NCI-H146 treated with DMSO at 0.1 percent for 48 hours (cell line): ENCODE measurements around the gene TMEM30B.
A peak's percentile ranks its signal among the peaks of the same experiment; 100 is the strongest.
"Not testable (repeated sequence)": the region's sequence is repeated elsewhere in the genome, so short reads cannot be mapped to it uniquely, and the experiment has no call there.

Experiments used
- DNase-seq: peaks from one replicate; lab custom pipeline; 2025; ENCODE audit not compliant: unreplicated experiment; lab: John Stamatoyannopoulos, UW

Gene TMEM30B, protein sequence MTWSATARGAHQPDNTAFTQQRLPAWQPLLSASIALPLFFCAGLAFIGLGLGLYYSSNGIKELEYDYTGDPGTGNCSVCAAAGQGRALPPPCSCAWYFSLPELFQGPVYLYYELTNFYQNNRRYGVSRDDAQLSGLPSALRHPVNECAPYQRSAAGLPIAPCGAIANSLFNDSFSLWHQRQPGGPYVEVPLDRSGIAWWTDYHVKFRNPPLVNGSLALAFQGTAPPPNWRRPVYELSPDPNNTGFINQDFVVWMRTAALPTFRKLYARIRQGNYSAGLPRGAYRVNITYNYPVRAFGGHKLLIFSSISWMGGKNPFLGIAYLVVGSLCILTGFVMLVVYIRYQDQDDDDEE

DNA sequence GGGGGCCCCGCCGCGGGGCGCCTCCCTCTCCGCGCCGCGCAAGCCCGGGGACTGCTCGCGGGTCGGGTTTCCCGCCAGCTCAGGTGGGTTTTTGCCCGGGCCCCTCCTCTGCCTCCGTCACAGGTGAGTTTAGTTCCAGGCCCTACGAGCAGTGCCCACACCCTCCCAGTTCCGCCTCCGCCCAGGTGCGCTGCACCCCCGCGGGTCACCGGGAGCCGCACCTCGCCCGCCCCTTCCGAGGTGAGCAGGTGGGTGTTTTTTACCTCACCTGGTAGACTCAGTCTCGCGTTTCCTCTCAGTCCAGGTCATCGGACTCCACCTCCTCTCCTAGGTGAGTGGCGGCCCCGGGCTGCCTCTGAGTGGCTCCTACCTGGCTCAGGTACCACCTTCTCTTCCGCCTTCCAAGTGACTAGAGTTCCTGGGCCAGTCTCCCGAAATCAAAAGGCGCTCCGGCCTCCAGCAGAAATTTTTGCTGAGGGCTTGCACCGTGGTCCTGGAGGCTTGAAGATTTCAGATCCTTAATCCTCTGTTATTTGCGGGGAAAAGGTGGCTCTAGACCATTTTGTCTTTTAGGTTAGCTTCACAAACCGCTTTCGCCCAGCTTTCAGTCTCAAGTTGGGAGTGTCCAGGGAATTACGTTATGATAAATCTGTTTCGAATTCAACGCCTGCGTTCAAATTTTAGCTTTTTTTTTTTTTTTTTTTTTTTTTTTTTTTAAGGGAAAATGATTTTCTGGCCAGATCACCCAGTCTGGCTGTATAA, at the start of gene TMEM30B:
Gene TMEM30B (minus strand): TSS at position 153 of the 762 bp plus-strand sequence. CDS start 191 bp downstream, outside the sequence.
- DNase-seq: peak; percentile 82

DNA sequence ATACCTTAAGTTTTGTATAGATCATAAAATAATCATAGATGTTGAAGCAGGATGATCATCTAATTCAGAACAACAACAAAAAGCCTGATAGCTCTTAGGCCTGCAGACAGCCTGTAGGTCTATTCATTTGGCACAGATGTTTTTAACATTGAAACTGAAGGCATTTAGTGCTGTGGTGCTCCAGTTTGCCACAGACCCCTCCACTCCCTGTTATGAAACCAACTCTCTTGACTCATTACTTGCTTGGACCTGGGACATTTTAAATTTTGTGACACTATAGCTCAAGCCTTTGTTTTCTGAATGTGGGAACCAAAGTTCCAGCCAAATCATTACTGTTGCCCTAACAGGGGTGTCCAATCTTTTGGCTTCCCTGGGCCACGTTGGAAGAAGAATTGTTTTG, 49.4 kb upstream of the TMEM30B start:
- DNase-seq: no peak

DNA sequence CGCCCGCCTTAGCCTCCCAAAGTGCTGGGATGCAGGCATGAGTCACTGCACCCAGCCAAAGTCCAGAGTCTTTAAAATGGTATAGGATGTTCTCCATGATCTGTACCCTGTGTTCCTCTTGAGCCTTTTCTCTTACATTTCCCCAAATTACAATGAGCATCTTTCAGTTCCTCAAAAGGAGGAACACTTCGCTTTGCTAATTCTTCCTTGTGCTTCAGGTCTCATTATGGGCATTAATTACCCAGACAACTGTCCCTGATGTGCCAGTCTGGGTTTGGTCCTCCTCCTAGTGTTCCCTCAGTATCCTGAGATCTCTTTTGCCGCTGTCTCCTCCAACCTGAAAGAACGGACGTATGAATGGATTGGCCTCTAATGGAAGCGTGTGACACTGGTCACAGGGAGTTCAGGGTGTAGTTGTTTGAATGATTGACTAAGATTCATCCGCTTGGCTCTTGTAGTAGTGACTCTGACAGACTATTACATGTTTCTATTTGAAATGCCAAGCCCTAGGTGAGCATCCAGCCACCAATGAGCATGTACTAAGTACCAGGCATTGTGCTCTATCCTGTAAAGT, 48.4 kb upstream of the TMEM30B start:
- DNase-seq: no peak

DNA sequence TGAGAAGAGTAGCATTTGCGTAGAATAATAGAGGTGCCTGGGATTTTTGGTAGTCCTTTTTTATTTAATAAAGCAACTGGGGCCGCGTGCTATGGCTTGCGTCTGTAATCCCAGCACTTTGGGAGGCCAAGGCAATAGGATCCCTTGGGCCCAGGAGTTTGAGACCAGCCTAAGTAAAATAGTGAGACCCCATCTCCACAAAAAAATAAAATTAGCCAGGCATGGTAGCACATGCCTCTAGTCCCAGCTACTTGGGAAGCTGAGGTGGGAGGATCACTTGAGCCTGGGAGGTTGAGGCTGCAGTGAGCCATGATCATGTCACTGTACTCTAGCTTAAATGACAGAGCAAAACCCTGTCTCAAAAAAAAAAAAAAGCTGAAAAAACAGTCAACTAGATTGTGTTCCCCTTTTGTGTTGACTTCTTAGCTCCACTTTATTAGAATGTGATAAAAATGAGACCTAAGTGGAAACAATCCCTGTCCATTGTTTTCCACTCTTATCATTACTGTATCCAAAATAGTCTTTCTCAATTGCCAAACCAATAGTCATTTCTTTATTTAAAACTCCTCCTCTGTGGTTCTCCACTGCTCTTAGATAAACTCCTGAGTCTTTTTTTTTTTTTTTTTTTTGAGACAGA, 47.6 kb upstream of the TMEM30B start:
- no peak for DNase-seq

DNA sequence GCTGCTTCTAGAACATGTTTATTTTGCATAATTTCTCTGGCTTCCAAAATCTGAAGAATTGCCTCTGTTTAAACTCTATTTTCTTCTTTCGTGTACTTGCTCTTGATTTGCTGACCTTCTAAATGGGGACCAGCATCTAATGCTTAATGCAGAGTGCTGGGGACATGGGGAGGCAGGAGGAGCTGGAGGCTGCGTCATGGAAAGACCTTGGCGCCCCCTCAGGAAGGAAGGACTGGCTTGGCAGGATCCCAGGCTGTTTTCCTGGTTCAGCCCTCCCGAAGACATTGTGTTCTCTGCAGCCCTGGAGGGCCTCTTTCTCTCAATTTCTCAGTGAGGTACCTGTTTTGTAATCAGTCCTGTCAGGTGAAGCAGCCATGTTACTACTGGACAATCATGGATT, 45.7 kb upstream of the TMEM30B start:
- DNase-seq: no peak

DNA sequence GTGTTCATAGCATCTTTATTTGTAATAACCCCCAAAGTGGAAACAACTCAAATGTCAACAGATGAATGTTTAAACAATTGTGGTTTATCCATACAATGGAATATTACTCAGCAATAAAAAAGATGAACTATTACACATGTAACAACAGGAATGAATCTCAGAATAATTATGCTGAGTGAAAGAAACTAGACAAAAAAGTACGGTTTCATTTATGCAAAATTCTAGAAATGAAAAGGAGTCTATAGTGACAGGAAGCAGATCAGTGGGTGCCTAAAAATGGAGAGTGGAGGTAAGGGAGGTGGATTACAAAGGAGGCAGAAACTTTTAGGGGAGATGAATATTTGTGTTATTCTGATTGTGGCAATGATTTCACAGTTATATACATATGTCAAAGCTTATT, 45.0 kb upstream of the TMEM30B start:
- no peak for DNase-seq

DNA sequence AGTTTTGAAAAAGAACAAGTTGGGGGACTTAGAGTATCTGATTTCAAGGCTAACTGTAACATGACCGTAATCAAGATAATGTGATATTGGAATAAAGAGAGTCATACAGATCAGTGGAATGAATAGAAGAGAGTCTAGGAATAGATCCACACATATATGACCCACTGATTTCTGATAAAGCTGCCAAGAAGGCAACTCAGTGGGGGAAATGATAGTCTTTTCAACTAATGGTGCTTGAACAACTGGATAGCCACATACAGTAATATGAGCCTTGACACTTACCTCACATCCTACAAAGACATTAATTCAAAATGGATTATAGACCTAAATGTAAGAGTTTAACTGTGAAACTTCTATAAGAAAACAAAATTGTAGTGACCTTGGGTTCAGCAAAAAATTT, 44.0 kb upstream of the TMEM30B start:
- DNase-seq: no peak

DNA sequence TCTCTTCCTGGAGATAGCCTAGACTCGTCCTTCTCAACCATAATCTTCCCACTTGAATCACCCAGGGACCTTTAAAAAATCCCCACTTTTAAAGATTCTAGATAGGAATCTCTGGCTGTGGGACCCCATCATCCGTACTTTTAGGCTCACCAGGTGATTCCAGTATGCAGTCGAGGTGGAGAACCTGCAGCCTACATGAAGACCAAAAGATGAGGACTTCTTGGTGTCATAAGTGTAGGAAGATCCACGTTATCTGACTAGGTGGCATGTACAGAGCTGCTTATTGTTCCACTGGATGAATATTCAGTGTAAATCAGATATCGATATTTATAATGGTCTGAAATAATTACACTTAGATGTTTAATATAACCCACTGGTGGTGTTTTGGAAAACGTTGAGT, 42.8 kb upstream of the TMEM30B start:
- no peak for DNase-seq

DNA sequence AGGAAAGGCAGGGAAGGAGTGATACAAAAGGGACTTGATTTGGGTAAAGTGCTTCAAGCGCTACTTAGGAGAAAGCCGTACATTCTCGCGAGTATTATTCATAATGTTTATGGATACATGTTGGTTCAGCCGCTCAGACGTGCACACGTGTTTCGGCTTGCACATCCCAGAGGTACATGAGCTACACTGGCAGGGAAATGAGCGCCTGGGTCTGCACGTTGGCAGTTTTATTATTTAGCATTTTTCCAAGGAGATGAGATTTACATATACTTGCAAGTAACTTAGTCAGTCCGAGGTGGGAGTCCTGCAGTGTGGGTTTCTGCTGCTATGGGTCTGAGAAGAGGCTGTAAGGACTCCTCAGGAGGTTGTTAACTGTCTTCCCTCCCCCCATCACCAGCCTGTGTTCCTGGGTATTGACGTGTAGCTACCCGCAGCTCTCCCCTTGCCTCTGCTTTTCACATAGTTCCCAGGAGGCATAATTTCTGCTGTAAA, 41.7 kb upstream of the TMEM30B start:
- DNase-seq: no peak

DNA sequence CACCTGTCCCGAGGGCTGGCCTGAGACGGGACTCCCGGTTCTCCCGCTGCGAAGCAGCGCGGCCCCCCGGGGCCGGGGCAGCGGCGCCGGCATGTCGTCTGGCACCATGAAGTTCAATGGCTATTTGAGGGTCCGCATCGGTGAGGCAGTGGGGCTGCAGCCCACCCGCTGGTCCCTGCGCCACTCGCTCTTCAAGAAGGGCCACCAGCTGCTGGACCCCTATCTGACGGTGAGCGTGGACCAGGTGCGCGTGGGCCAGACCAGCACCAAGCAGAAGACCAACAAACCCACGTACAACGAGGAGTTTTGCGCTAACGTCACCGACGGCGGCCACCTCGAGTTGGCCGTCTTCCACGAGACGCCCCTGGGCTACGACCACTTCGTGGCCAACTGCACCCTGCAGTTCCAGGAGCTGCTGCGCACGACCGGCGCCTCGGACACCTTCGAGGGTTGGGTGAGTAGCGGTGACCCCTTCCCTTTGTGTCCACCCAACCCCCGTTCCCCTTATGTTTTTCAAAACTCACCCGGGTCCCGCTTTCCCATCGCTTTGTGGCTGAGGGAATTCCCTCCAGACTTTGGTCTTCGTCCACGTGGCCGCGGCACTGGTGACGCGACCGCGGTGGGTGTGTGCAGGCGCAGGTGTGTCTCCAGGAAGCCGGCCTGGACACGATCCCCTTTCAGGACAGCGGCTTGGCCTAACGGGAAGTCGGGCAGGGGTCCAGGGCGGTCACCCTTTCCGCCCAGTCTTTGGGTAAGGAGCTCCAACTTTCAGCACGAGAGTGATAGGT, 41.1 kb upstream of the TMEM30B start:
- peak; percentile 2 for DNase-seq

DNA sequence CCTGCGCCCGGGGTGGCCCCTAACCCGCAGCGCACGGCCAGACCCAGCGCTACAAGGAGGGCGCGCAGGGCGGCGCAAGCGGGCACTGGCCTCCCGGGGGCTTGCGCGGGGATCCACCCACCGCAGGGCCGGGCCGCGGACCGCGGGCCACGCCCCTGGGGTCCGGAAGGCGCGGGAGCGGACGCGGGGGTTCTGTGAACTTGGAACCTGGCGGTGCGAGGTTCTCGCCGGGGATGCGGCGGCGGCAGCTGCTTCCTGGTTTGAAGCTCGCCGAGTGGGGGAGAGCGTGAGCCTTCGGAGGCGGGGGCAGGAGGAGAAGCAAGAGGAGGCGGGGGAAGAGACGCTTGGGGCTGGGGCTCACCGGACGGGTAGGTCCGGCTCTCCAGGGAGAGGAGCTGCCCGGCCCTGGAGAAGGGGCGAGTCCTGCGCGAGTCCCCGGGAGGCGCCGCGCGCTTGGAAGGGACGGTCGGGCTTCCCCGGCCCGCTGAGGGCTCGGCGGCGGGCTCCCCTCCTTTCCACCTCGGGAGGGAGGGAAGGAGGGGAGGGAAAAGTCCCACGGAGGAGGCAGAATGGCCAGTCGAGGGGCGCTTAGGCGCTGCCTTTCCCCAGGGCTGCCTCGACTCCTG, 40.4 kb upstream of the TMEM30B start, which contains the start of gene PRKCH:
Gene PRKCH (plus strand): TSS at position 195 of the 626 bp plus-strand sequence. CDS start 523 bp downstream, outside the sequence.
- peak; percentile 25 for DNase-seq

DNA sequence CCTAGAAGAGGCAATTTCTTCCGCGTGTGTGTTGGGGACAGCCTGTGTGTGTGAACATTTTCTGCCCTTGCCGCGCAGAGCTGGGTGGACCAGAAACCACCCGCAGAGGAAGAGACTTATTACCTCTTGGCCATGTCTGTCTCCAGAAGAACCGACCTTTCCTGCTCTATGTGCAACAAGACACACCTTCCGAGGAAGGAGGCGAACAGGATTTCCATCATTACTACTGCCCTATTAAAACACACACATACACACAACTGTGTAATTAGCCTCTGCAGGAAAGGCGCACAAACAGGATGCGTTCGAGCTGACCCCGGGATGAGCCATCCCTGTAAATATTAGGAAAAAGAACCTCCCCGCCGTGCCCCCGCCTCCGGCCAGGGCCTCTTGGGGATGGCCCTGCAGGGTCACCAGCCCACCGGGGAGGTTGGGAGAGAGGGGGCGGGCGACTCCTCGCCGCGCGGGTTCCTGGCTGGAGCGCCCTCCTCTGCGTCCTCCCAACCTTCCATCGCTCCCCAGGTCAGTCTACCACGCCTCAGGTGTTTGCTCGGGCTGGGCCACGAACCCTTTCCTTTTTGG, 39.8 kb upstream of the TMEM30B start:
- DNase-seq: peak; percentile 5

DNA sequence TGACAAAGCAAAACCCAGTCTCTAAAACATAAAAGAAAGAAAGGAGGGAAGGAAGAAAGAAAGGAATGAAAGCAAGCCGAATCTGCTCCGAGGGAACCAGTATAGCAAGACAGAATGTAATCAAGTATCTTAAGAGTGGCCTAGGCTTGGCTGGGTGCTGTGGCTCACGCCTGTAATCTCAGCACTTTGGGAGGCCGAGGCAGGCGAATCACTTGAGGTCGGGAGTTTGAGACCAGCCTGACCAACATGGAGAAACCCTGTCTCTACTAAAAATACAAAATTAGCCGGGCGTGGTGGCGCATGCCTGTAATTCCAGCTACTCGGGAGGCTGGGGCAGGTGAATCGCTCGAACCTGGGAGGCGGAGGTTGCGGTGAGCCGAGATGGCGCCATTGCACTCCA, 39.0 kb upstream of the TMEM30B start:
- DNase-seq: not testable (repeated sequence)

DNA sequence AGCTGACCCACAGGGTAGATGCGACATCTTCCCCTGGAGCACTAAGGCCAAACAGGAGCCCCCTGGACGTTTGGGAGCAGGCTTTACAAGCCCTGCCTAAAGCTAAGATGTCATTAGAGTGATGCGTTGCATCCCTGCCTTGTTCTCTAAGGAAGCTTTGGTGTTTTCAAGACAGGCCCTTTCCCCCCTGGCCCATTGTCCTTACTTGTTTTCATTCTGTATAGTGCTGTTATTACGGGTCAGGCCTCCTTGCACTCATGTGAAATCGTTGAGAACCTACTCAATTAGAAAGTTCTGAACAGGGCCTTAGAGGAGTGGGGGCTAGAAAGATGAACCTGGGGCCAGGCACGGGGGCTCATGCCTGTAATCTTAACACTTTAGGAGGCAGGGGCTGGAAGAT, 38.6 kb upstream of the TMEM30B start:
- DNase-seq: no peak

DNA sequence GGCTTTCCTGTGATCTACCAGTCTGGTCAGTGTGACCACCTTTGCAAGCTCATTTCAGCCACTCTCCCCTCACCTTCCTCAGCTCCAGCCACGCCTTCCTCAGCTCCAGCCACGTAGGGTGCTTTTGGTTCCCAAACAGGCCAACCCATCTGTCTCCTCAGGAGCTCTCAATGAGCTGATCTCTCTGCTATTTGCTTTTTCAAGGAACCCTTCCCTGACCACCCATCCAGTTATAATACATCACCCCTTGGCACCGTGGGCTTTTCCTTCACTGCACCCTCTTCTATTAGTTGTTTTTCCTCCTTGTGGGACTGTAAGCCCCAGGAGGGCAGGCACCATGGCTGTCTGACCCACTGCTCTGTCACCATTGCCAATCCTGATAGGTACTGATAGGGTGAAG, 37.9 kb upstream of the TMEM30B start:
- DNase-seq: no peak

DNA sequence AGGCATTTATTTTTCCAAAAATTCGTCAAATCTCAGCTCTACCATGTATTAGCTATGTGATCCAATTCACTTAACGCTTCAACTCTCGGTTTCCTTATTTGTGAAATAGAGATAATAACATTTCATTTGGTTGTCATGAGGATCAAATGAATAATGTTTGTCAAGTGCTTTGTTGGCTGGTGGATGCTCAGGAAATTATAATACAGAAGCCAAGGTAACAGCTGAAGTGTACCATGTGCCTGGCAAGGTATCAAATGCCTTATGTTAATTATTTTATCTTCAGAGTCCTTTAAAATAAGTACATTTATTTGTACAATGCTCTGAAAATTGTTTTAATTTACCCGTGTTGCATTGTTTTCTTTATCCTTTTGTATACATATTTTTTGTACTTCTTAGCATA, 34.2 kb upstream of the TMEM30B start:
- DNase-seq: no peak

DNA sequence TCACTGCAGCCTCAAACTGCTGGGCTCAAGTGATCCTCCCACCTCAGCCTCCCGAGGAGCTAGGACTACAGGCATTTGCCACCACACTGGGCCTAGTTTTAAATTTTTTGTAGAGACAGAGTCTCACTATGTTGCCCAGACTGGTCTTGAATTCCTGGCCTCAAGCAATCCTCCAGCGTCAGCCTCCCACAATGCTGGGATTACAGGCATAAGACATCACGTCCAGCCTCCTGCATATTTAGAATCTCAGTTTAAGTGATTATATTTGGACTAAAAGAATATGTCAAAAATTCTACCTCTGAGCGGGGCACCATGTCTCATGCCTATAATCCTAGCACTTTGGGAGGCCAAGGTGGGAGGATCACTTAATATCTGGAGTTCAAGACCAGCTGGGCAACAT, 27.6 kb upstream of the TMEM30B start:
- not testable (repeated sequence) for DNase-seq

DNA sequence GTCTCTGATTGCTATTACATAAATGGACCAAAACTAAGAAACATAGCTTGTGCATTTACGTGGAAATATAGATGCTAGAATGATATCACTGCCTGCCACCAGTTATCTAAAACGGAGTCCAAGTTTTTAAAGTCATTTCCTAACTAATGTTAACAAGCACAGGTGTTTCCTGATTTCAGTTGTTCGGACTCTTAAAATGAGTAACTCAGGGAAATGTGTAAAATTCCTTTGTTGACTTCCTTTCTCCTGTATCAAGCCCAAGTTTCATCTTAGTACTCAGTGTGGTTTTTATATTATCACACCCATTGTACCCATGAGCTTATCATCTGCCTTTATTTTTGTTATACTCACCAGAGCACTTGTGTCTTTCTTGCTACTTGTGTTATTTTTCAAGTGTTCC, 27.1 kb upstream of the TMEM30B start:
- no peak for DNase-seq

DNA sequence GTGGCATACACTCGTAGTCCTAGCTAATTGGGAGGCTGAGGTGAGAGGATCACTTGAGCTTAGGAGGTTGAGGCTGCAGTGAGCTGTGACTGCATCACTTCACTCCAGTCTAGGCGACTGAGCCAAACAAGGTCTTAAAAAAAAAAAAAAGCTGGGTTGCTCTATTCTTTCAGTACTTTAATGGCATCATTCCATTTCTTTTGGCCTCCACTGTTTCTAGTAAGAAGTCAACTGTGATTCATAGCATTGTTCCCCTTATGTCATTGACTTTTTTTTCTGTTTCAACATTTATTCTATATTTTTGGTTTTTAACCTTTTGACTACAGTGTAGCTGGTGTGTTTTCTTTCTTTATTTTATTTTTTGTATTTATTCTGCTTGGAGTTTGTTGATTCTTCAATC, 23.6 kb upstream of the TMEM30B start:
- no peak for DNase-seq

DNA sequence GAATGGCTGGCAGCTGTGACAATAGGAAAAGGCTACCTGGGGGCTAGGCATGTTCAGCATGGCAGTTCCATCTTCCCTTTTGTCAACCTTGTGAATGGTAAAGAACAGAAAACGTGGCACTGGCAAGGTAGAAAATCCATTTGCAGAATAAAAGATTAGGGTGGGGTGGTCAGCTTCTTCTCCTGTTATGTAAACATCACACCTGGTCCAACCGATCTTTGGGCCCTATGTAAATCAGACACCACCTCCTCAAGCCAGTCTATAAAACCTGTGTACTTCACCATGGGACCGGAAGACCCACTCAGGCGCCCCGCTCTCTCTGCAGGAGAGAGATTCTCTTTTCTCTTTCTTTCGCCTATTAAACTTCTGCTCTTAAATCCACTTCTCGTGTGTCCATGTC, 19.6 kb upstream of the TMEM30B start:
- peak; percentile 48 for DNase-seq
